Measurements from ENCODE around the gene UTS2R. TPM values are rescaled to one million over a fixed set of nuclear protein-coding genes. Genes with fewer than 3 reads are reported as not detected.
"Not testable (repeated sequence)": the region's sequence is repeated elsewhere in the genome, so short reads cannot be mapped to it uniquely, and the experiment has no call there.

UTS2R gene
- total RNA-seq, 2 donors from 2014 or later: 0.40 TPM; not detected in 1

GRCh38 chr17:82374626-82375331 is 3.2 kb downstream of the UTS2R start:
- TF ChIP-seq CTCF (conservative IDR thresholded peaks at IDR 0.05): no peak
- no peaks in the 10 kb centered on the region for H3K9me3 ChIP-seq (ENCODE audit: control insufficient read depth, low read length)
- H3K27ac ChIP-seq (ENCODE audit: low read depth, low read length): no peak overlapping the region
- no peaks in the 10 kb centered on the region for H3K36me3 ChIP-seq (ENCODE audit: control insufficient read depth, insufficient read depth, low read length)
- Mint-ChIP-seq H3K27me3 (ENCODE audit: insufficient read depth) (peaks cover 43% of the 10 kb centered on the region), H3K4me1 (no peaks in the 10 kb centered on the region), H3K4me3 (no peak overlapping the region), H3K27ac (no peak overlapping the region), H3K36me3 (ENCODE audit: low read depth) (no peaks in the 10 kb centered on the region), H3K9me3 (no peaks in the 10 kb centered on the region)
- peak; percentile 70 for DNase-seq
- H3K27me3 ChIP-seq (ENCODE audit: control insufficient read depth, insufficient read depth, low read length, poor library complexity, severe bottlenecking): peaks cover 28% of the 10 kb centered on the region
- no peaks in the 10 kb centered on the region for H3K4me1 ChIP-seq (ENCODE audit: control insufficient read depth, insufficient read depth, low read length)
- no peak overlapping the region for H3K9ac ChIP-seq (ENCODE audit: extremely low read depth, low read length, poor library complexity, severe bottlenecking)
- H3K4me3 ChIP-seq (ENCODE audit: low read length): no peak overlapping the region
- 87 to 93% methylated on average over 60 to 79 of the region's 79 CpGs for WGBS, 2 experiments (ENCODE audit: insufficient coverage in 1 of 2, insufficient read length in 1 of 2)

- no peak for TF ChIP-seq CTCF (conservative IDR thresholded peaks at IDR 0.05)
- Histone ChIP-seq H3K27me3 (ENCODE audit: control insufficient read depth, insufficient read depth, low read length, poor library complexity, severe bottlenecking) (peaks cover 26% of the 10 kb centered on the region), H3K9ac (ENCODE audit: extremely low read depth, low read length, poor library complexity, severe bottlenecking) (no peak overlapping the region), H3K27ac (ENCODE audit: low read depth, low read length) (no peak overlapping the region), H3K36me3 (ENCODE audit: control insufficient read depth, insufficient read depth, low read length) (no peaks in the 10 kb centered on the region), H3K4me3 (ENCODE audit: low read length) (no peak overlapping the region), H3K4me1 (ENCODE audit: control insufficient read depth, insufficient read depth, low read length) (no peaks in the 10 kb centered on the region), H3K9me3 (ENCODE audit: control insufficient read depth, low read length) (no peaks in the 10 kb centered on the region)
- H3K9me3 Mint-ChIP-seq: no peaks in the 10 kb centered on the region
- no peak overlapping the region for H3K4me3 Mint-ChIP-seq
- peaks cover 41% of the 10 kb centered on the region for H3K27me3 Mint-ChIP-seq (ENCODE audit: insufficient read depth)
- H3K27ac Mint-ChIP-seq: no peak overlapping the region
- WGBS, 2 experiments (ENCODE audit: insufficient coverage in 1 of 2, insufficient read length in 1 of 2): 94 to 95% methylated on average over 31 to 45 of the region's 46 CpGs
- DNase-seq: no peak
- no peaks in the 10 kb centered on the region for H3K4me1 Mint-ChIP-seq
- no peaks in the 10 kb centered on the region for H3K36me3 Mint-ChIP-seq (ENCODE audit: low read depth)
These were observed 3.9 kb downstream of the UTS2R start for GRCh38 chr17:82375359-82376041.

GRCh38 chr17:82376042-82376730 is 4.6 kb downstream of the UTS2R start:
- Histone ChIP-seq H3K36me3 (ENCODE audit: control insufficient read depth, insufficient read depth, low read length) (no peaks in the 10 kb centered on the region), H3K9ac (ENCODE audit: extremely low read depth, low read length, poor library complexity, severe bottlenecking) (no peak overlapping the region), H3K27ac (ENCODE audit: low read depth, low read length) (no peak overlapping the region), H3K4me1 (ENCODE audit: control insufficient read depth, insufficient read depth, low read length) (no peaks in the 10 kb centered on the region), H3K4me3 (ENCODE audit: low read length) (no peak overlapping the region), H3K27me3 (ENCODE audit: control insufficient read depth, insufficient read depth, low read length, poor library complexity, severe bottlenecking) (peaks cover 19% of the 10 kb centered on the region), H3K9me3 (ENCODE audit: control insufficient read depth, low read length) (no peaks in the 10 kb centered on the region)
- no peaks in the 10 kb centered on the region for H3K9me3 Mint-ChIP-seq
- no peaks in the 10 kb centered on the region for H3K36me3 Mint-ChIP-seq (ENCODE audit: low read depth)
- 92 to 97% methylated on average over 9 to 16 of the region's 16 CpGs for WGBS, 2 experiments (ENCODE audit: insufficient coverage in 1 of 2, insufficient read length in 1 of 2)
- H3K4me3 Mint-ChIP-seq: no peak overlapping the region
- no peaks in the 10 kb centered on the region for H3K4me1 Mint-ChIP-seq
- H3K27ac Mint-ChIP-seq: no peak overlapping the region
- DNase-seq: no peak
- TF ChIP-seq CTCF (conservative IDR thresholded peaks at IDR 0.05): no peak
- peaks cover 35% of the 10 kb centered on the region for H3K27me3 Mint-ChIP-seq (ENCODE audit: insufficient read depth)

GRCh38 chr17:82377294-82377693 is 5.7 kb downstream of the UTS2R start:
- H3K4me1 Mint-ChIP-seq; H3K27ac Mint-ChIP-seq; H3K9ac ChIP-seq (ENCODE audit: extremely low read depth, low read length, poor library complexity, severe bottlenecking); H3K9me3 ChIP-seq (ENCODE audit: control insufficient read depth, low read length); H3K27ac ChIP-seq (ENCODE audit: low read depth, low read length); H3K36me3 ChIP-seq (ENCODE audit: control insufficient read depth, insufficient read depth, low read length); H3K4me3 ChIP-seq (ENCODE audit: low read length); H3K4me1 ChIP-seq (ENCODE audit: control insufficient read depth, insufficient read depth, low read length); H3K36me3 Mint-ChIP-seq (ENCODE audit: low read depth); H3K27me3 ChIP-seq (ENCODE audit: control insufficient read depth, insufficient read depth, low read length, poor library complexity, severe bottlenecking); H3K9me3 Mint-ChIP-seq; H3K4me3 Mint-ChIP-seq; DNase-seq: not testable (repeated sequence)
- peaks cover 33% of the 10 kb centered on the region for H3K27me3 Mint-ChIP-seq (ENCODE audit: insufficient read depth)
- 100% methylated on average over 1 of the region's 5 CpGs; no CpG with 5 or more reads in 1 of the 2 experiments for WGBS, 2 experiments (ENCODE audit: insufficient coverage in 1 of 2, insufficient read length in 1 of 2)
